GM21360 (cell line): ENCODE results near the gene MTX1.
"Not testable (repeated sequence)": the region's sequence is repeated elsewhere in the genome, so short reads cannot be mapped to it uniquely, and the experiment has no call there.

ENCODE experiments used
- ATAC-seq: cut with Tn5 transposase; IDR thresholded peaks from one replicate; pipeline ENCODE4 v1.9.1; 2021; ENCODE audit warnings: mild to moderate bottlenecking, moderate library complexity; ENCODE audit not compliant: unreplicated experiment

The MTX1 gene

DNA sequence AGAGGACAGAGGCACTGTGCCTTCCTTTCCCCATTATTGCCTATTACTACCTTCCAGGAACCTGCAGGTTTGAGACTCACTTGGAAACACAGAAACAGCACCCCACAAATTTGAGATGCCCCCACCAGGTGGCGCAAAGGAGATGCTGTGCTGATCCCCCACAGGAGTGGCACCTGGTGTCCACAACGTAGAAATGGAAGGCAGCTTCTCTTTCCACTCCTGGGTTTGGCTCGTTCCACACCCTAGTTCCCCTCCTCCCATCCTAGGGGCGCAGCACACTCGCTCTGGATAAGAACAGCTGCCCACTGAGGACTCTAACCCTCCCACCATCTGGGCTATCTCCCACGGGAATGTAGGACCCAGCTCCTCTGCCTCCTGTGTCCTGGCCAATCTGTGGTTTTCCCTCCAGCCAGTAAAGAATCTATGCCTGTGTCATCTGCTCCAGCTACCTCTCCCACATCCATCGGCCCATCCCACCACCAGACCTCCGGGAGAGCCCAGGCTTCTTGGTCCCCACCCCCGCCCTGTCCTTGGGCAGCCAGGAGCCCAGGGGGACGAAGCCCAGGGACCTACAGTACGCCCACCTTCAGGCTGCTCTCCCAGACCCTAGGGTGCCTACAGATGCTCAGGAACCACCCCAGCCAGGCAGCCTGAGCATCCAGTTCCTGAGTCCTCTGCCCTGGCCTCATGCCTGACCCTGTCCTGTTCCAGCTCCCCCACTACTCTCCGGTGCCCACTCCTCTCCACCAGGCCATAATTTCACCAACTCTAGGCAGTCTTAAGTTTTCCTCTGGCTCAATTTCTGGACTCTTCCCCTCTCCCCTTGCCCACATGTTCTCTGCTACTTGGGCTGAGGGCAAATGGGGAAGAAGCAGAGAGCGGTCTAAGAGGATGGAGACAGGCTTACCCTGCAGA is 1.3 kb upstream of the MTX1 start:
- no peak for ATAC-seq

DNA sequence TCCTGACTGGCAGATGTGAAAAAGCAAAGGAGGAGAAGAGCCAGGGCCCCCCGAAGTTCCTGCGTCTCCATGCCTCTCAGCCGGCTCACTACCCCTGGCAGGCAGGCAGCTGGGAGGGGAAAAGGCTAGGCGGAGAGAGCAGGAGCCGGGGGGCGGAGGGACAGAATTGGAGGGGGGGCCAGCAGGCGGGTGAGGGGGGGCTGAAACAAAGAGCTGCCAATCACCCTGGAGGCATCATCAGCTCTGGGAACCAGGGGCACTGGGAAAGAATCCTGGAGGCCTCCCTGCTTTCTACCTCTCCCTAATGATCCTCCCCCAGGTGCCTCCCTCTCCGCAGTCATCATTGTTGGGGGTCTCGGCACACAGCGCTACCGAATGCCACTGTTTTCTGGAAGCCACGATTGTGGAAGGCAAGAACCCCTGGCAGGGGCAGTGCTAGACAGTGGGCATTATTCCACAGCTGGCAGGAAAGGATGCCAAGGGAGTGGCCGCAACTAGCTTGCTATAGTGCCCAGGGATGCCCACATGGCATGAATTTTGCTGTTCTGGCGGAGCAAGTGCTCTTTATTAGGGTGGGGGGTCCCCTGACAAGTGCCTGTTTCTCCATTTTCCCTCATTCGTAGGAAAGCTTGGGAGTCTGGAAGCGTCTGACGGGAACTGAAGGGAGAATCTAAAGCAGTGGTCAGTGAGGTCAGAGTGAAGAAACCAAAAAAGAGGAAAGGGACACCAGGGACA is 522 bp upstream of the MTX1 start, which contains the start of gene THBS3:
TSS of gene THBS3 (minus strand) at position 92 of the 735 bp plus-strand sequence. CDS start at position 71, 21 bp downstream.
- ATAC-seq: no peak

DNA sequence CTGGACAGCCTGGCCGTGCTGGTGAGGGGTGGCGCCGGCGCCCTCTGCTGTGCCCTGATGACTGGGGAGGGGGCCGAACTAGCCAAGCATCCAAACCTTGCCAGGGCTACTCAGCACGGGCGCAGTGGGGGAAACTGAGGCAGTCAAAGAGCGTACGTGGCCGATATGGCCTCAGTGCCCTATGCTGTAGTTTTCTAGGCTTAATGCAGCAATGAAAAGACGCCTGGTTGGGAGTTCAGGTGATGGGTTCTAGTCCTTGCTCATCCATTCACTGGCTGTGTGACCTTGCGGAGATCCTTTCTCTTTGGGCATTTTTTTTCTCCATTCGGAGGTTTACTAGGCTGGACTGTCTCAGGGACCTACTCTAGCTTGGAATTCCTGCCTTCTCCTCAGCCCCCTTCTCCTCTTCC is 822 bp downstream of the MTX1 start:
- no peak for ATAC-seq

DNA sequence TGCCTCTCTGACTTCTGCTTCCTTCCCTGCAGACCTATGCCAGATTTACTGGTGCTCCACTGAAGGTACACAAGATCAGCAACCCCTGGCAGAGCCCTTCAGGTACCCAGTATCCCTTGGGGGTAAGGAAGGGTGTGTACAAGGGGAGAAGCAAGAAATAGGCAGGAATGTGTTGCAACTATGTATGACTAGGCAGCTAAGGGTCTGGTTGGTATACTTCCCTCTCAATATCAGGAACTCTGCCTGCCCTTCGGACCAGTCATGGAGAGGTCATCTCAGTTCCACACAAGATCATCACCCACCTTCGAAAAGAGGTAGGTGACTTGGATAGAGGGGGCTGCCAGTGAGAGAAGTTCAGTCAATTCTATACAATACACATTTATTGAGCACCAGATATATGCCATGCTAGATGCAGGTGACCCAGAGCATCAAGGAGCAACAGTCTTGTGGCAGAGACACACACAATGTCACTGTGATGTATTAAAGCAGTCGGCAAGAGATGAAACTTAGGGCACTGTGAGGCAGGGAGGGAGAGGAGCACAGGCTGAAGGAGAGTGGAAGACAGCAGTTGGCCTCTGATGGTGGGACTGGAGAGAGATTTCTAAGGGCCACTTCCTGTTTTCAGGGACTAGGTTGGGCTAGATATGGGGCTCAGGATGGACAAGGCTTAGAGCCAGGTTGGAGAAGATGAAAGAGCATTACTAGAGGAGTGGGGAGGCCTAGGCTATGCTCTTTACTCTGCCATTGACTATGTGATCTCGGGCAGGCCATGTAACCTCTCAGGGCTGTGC is 2.0 kb downstream of the MTX1 start:
- no peak for ATAC-seq

DNA sequence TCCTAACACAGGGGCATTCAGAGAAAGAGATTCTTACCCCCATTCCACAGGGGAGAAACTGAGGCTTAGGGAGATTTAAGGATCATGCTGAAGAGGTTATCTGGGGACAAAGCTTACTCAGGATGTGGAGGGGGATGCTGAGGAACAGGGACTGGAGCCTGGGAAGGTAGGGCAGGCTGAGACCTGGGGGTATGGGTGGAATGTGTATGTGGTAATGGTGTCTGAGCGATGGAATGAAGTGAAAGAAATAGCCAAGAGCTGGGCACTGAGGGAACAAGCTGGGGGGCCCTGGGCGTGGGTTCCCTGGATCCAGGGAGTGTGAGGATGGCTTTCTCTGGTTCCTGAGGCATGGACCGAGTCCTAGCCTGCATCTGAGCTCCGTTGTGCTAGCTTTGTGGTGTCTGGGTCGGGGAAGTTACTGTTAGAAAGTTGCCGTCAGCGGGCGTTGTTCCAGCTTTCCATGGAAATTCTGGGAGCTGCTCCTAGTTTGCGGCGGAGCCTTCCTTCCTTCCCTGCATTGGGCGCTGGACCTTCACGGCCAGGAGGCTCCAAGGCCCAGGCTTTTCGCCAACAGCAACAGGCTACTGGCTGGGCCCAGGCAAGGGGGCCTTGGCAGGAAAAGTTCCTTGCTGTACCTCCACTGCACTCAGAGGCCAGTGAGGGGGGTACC is 3.0 kb downstream of the MTX1 start:
- not testable (repeated sequence) for ATAC-seq

DNA sequence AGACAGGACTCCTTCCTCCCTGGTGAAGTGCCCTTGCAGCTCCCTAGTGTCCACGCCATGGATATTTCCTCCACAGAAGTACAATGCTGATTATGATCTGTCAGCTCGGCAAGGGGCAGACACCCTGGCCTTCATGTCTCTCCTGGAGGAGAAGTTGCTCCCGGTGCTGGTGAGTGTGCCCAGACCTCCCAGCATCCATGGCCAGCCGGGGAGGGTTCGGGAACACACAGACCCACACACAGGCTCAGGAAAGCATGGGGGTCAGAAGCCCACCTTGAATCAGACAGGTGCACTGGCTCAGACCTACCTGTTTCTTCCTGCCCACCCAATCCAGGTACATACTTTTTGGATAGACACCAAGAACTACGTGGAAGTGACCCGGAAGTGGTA is 3.6 kb downstream of the MTX1 start:
- not testable (repeated sequence) for ATAC-seq

DNA sequence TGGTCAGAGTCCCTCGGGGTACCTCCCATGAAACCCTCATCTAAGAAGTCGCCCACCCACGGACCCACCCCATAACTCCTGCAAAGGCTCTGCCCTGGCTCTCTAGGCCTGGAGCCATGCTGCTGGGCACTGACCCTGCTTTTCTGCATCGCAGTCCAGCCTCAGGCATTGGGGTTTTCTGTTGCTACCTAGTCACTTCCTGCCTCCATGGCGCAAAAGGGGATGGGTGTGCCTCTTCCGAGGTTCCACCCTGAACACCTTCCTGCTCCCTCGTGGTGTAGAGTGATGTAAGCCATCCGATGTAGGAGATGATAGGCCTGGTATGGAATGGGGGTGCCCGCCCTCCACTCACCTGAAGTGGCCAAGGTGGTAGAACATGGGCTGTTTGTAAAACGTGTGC is 6.2 kb downstream of the MTX1 start:
- ATAC-seq: not testable (repeated sequence)

DNA sequence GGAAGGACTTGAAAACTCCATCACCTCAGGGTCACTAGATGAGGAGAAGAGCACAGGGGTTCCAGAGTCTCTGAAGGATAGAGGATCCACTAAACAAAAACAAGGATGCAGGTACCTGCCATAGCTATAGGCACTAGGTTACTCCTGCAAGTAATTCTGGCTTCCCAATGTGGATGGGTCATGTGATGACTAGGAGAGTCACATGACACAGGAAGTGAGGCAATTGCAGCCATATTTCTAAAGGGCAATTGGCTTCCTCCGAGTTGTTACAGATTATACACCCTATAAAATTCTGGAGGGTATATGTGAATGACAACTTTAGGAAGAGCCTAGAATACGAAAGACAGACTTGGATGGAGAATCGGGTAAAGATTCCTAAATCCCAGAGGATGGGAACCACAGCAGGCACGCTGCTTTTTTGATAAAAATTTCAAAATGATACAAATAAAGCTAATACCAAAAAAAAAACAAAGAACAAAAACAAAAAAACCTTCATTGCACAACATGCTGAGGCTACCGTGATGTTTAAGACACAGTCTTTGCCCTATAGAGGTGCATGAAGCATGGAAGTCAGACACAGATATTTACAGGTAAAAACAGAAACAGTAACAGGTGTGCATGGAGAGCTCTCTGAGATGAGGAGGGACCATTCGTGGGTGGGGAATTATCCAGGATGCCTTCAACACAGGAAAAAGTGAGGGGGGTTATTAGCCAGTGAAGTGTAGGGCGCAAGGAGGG is 10.5 kb downstream of the MTX1 start:
- no peak for ATAC-seq

DNA sequence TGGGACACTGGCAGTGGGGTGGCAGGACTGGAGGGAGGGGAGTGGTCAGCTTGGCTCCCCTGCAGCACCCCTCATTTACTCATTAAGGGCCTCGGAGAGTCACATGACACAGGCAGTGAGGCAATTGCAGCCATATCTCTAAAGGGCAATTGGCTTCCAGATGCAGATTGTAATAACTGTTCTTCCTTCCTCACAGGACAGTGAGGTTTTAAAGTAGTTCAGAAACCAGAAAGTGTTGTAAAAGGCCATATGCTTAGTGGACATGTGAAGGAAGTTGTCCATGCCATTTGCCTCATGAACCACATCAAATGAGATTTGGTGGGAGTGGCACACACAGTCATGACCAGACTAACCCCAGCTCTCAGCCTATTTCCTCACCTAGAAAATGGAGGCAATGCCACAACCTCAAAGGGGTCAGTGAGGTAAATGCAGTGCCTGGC is 11.1 kb downstream of the MTX1 start:
- no peak for ATAC-seq

DNA sequence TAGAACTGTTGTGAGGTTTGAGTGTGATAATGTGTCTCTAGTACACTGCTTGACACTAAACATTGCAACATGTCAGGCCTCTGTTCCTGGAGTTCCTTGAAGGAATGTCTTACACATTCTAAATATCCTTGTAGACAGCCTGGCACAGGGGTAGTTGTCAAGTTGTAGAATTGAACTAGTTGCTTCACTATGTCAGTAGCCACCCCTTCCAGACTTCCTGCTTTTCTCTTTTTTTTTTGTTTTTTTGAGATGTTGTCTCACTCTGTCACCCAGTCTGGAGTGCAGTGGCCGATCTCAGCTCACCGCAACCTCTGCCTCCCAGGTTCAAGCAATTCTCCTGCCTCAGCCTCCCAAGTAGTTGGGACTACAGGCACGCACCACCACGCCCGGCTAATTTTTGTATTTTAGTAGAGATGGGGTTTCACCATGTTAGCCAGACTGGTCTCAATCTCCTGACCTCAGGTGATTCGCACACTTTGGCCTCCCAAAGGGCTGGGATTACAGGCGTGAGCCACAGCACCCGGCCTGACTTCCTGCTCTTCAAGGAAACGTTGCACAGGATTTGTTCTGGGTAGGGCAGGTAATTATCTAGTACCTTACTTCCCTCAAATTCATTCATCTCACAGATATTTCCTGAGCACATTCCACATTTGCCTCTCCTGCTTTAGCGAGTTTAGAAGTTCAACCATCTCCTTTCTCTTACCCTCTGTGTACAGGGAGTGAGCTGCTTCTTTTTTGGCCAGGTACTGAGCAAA is 11.9 kb downstream of the MTX1 start:
- not testable (repeated sequence) for ATAC-seq

DNA sequence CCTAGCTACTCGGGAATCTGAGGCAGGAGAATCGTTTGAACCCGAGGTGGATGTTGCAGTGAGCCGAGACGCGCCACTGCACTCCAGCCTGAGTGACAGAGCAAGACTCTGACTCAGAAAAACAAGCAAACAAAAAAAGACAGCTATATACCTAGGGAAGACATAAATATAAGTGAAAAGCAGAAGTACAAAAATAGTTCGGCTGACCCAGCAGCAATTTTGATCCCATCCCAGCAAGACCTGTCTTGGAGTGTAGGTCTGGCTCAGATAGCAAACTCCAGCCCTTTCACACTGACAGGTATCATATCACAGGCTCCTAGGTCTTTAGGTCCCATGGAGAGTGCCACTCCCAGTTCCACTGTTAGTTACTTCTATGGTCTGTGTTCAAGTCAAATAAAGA is 14.6 kb downstream of the MTX1 start:
- no peak for ATAC-seq

DNA sequence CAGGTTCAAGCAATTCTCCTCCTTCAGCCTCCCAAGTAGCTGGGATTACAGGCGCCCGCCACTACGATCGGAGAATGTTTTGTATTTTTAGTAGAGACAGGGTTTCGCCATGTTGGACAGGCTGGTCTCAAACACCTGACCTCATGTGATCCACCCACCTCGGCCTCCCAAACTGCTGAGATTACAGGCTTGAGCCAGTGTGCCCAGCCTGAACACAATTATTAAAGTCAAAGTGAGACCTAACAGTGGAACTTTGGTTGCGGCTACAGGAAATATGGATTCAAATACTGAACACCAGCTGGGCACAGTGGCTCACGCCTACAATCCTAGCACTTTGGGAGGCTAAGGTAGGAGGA is 16.9 kb downstream of the MTX1 start:
- not testable (repeated sequence) for ATAC-seq

DNA sequence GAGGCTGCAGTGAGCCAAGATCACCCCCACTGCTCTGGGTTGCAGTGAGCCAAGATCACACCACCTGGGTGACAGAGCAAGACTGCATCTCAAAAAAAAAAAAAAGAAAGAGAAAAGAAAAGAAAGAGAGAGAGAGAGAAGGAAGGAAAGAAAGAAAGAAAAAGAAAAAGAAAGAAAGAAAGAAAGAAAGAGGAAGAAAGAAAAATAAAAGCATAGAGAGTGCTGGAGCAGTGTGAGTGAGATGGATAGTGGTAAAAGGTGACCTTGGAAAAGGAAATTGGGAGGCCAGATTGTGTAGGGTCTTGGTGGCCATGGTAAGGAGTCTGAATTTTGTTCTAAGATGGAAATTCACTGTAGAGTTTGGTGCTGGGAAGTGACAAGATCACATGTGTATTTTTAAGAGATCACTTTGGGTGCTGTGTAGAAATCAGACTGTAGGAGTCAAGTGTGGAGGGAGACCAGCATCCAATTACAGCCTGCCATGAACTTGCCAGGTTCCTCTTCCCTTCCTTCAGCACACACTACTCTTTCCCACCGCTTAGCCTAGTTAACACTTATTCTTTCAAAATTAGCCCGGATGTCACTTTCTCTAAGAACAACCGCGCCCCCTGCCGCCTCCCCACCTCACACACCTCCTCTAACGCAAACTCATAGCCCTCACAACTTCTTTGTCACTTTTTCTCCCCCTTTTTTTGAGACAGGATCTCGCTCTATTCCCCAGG is 17.9 kb downstream of the MTX1 start:
- no peak for ATAC-seq

DNA sequence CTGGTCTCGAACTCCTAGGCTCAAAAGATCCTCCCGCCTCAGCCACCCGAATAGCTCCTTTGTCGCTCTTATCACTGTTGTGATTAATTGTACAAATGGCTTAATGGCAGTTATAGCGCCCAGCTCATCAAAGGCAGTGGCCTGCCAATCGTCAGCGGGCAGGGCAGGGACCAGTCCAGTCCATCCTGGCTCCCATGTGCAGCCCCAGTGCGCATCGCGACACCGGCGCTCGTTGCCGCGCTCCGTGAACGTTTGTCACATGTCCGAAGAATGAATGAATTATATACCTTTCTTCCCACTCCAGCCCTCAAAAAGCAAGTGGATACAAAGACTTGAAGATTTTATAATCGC is 18.4 kb downstream of the MTX1 start:
- no peak for ATAC-seq

DNA sequence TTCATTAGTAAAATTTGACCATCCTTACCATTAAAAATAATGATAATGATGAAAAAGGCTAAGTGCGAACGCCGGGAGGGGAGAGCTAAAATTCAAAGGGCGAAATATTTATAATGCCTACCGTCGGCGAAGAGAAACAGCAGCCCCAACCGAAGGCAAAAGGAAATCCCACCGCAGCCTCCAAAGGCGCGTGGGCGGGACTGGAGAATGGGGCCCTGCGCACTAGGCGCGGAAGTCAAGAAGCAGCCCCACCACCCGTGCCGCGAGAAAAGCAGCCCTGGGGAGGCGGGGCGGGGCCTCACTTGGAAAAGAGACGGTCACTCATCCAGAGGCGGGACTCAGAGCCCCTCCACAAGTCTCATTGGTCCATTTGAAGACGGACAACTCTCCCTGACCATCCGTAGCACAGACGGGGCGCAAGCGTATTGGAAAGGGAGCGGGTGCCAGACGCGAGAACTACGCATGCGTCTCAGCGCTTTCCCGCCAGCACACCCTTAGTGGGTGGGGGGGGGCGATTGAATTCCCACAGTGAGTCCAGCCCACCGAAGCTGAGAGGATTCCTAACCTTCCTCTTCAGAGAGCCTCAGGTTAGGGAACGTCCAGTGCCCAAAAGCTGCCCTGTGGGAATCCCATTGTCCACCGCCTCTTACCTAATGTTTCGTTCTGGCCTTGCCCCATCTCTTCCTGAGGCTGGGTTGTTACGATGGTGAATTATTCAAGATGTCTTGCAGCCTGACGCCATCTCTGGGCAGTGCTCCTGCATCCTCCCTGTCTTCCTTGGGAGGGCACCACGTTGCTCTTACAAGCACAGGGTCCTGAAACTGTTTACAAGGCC is 19.0 kb downstream of the MTX1 start:
- ATAC-seq: peak; percentile 89

DNA sequence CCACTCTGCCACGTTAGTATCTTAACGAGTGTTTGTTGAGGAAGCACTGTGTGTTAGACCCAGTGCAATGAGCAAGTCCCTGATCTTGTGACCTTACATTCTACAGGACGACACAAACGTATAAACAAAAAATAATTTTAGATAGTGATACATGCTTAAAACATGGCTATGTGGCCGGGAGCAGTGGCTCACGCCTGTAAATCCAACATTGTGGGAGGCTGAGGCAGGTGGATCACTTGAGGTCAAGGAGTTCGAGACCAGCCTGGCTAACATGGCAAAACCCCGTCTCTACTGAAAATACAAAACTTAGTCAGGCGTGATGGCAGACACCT is 19.6 kb downstream of the MTX1 start:
- ATAC-seq: no peak

DNA sequence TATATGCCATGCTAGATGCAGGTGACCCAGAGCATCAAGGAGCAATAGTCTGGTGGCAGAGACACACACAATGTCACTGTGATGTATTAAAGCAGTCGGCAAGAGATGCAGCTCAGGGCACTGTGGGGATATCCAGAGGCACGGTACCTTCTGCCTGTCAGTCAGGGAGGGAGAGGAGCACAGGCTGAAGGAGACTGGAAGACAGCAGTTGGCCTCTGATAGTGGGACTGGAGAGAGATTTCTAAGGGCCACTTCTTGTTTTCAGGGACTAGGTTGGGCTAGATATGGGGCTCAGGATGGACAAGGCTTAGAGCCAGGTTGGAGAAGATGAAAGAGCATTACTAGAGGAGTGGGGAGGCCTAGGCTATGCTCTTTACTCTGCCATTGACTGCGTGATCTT is 22.8 kb downstream of the MTX1 start:
- ATAC-seq: not testable (repeated sequence)
